OCI-LY1 (cell line): ENCODE measurements around the gene KCNRG.

Experiments
- H2AFZ ChIP-seq: fragments of 200-600 bp; sonication (generic), shearing (Covaris generic); 2 replicates; pipeline ENCODE4 v1.6.0; 2014; ENCODE audit warnings: antibody characterized with exemption, mild to moderate bottlenecking, low read length
- H3F3A ChIP-seq: fragments of 200-600 bp; sonication (generic), shearing (Covaris generic); 2 replicates; pipeline ENCODE4 v1.6.0; 2014; ENCODE audit warnings: mild to moderate bottlenecking, antibody characterized with exemption, low read length, moderate library complexity; ENCODE audit not compliant: insufficient read depth
- H3K27ac ChIP-seq: fragments of 200-600 bp; sonication (generic); 2 replicates; pipeline ENCODE4 v1.5.1; 2014; ENCODE audit warnings: low read length, mixed run types, mild to moderate bottlenecking, low read depth; ENCODE audit not compliant: poor library complexity, severe bottlenecking
- H3K27me3 ChIP-seq: fragments of 200-600 bp; sonication (generic); 2 replicates; pipeline ENCODE4 v1.6.0; 2014; ENCODE audit warnings: antibody characterized with exemption, mild to moderate bottlenecking, low read length, moderate library complexity; ENCODE audit not compliant: insufficient read depth
- H3K36me3 ChIP-seq: fragments of 200-600 bp; sonication (generic); 2 replicates; pipeline ENCODE4 v1.6.1; 2014; ENCODE audit warnings: mild to moderate bottlenecking, antibody characterized with exemption, low read length, moderate library complexity, mixed read lengths; ENCODE audit not compliant: insufficient read depth
- H3K4me1 ChIP-seq: fragments of 200-600 bp; sonication (generic); 2 replicates; pipeline ENCODE4 v1.5.1; 2014; ENCODE audit warnings: mild to moderate bottlenecking, low read length, moderate library complexity; ENCODE audit not compliant: insufficient read depth, severe bottlenecking
- H3K4me2 ChIP-seq: fragments of 200-600 bp; sonication (generic), shearing (Covaris generic); 2 replicates; pipeline ENCODE4 v1.6.1; 2014; ENCODE audit warnings: low read length
- H3K4me3 ChIP-seq: fragments of 200-600 bp; sonication (generic); 2 replicates; pipeline ENCODE4 v1.5.1; 2014; ENCODE audit warnings: low read length, low read depth, mild to moderate bottlenecking, mixed read lengths; ENCODE audit not compliant: poor library complexity, severe bottlenecking
- H3K79me2 ChIP-seq: fragments of 200-600 bp; shearing (Covaris generic); 2 replicates; pipeline ENCODE4 v1.6.1; 2016; ENCODE audit warnings: mixed run types, low read length, mixed read lengths; ENCODE audit not compliant: insufficient read depth
- H3K9ac ChIP-seq: fragments of 200-600 bp; sonication (generic), shearing (Covaris generic); 2 replicates; pipeline ENCODE4 v1.6.1; 2014; ENCODE audit warnings: mild to moderate bottlenecking, low read length, mixed read lengths
- H3K9me2 ChIP-seq: fragments of 200-600 bp; sonication (generic), shearing (Covaris generic); 2 replicates; pipeline ENCODE4 v1.6.1; 2014; ENCODE audit warnings: low read depth, mild to moderate bottlenecking, low read length, mixed read lengths
- H3K9me3 ChIP-seq: fragments of 200-600 bp; shearing (Covaris generic); 2 replicates; pipeline ENCODE4 v1.6.1; 2014; ENCODE audit warnings: low read length, mixed read lengths
- H4K20me1 ChIP-seq: fragments of 200-600 bp; sonication (generic), shearing (Covaris generic); 2 replicates; pipeline ENCODE4 v1.6.0; 2016; ENCODE audit warnings: mild to moderate bottlenecking, low read length; ENCODE audit not compliant: insufficient read depth
- CTCF ChIP-seq: fragments of 200-600 bp; sonication (generic), shearing (Covaris generic); IDR thresholded peaks from 2 replicates; pipeline ENCODE4 v1.5.1; 2017; ENCODE audit warnings: mild to moderate bottlenecking, antibody characterized with exemption, low read length, moderate library complexity, mixed read lengths
- EZH2 ChIP-seq: fragments of 200-600 bp; sonication (generic), shearing (Covaris generic); IDR thresholded peaks from 2 replicates; pipeline ENCODE4 v1.8.0; 2017; ENCODE audit warnings: borderline replicate concordance, mixed run types, mild to moderate bottlenecking, antibody characterized with exemption, low read length, moderate library complexity, mixed read lengths

KCNRG gene

DNA sequence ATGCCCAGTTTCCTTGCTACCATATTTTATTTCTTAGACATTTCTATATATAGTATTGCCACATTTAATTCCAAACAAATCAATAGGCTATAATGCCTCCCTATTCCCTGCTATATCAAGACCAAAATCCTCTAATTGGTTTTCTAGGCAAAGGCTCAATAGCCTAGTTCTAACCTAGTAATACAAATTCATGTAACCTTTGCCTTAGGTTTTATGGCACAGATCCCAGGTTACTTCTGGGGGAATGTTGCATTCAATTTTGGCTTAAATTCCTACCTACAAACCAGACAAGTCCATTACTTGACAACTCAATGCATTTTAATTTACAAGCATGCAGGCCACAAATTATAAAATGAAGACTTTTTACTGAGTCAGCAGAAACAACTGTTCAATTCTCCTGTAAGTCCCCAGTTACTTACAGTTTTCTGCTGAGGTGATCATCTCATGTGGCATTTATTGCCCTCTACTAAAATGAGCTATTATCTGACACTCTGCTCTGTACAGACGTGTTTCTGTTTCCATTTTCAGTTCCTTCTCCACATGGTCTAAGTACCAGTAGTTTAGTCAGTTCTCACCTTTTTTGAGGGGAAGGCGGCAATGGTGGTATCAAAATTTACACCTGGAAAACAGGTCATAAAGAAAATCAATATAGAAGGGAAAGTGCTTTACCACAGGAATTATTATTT lies 11.7 kb downstream of the KCNRG start:
- H3K4me3 ChIP-seq, result no peak overlapping the region

DNA sequence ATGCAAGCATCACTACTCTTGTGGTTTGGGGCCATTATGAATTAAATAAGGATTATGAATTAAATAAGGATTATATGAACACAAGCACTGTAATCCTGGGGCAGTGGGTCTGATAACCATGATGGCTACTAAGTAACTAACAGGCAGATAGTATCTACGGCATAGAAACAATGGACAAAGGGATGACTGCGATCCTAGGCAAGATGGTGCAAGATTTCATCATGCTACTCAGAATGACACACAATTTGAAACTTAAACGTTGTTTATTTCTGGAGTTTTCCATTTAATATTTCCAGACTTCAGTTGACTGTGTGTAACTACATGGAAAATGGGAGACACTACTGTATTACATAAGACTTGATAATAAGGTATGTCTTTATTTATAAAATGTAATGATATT lies 15.1 kb downstream of the KCNRG start:
- no peaks in the 10 kb centered on the region for H4K20me1 ChIP-seq
- H3K27ac ChIP-seq, result no peak overlapping the region
- H3K9me3 ChIP-seq, result no peaks in the 10 kb centered on the region
- H3K36me3 ChIP-seq, result peaks cover 30% of the 10 kb centered on the region; the same call in 1 of the 2 replicates
- H3K27me3 ChIP-seq, result no peaks in the 10 kb centered on the region
- H3K4me2 ChIP-seq, result no peak overlapping the region
- H3K9me2 ChIP-seq, result no peaks in the 10 kb centered on the region
- no peak for TF ChIP-seq CTCF
- no peak for TF ChIP-seq EZH2
- H3K4me1 ChIP-seq, result no peaks in the 10 kb centered on the region
- no peaks in the 10 kb centered on the region for H3K79me2 ChIP-seq
- H3K9ac ChIP-seq, result no peak overlapping the region
- H3K4me3 ChIP-seq, result no peak overlapping the region
- H2AFZ ChIP-seq, result no peak overlapping the region
- H3F3A ChIP-seq, result no peaks in the 10 kb centered on the region

More for the DNA sequence above, 11.7 kb downstream of the KCNRG start:
- Histone ChIP-seq H3K27ac (no peak overlapping the region), H3K9me3 (no peaks in the 10 kb centered on the region), H3K4me2 (no peak overlapping the region), H3K79me2 (no peaks in the 10 kb centered on the region), H3K9me2 (no peaks in the 10 kb centered on the region), H3F3A (no peaks in the 10 kb centered on the region), H3K9ac (no peak overlapping the region), H4K20me1 (no peaks in the 10 kb centered on the region), H3K4me1 (no peaks in the 10 kb centered on the region), H3K36me3 (peaks cover 64% of the 10 kb centered on the region), H2AFZ (no peak overlapping the region), H3K27me3 (no peaks in the 10 kb centered on the region)
- TF ChIP-seq CTCF (no peak), EZH2 (no peak)

DNA sequence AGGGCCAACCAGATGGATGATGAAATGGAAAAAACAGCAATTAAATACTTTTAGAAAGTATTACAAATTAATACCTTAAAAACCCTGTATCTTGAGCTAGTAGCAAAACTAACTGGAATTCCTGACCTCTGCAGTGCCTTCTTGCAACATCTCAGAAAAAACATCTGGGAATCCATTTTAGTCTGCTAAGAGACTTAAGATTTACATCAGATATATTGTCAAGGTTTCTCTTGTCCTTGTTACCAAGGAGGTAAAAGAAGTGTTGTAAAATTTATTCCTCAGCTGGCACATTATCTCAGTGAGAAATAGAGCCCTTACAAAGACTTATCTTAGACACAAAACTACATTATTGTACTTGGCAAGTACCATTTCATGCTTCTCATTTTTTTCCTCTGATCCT lies 18.5 kb downstream of the KCNRG start:
- Histone ChIP-seq H3K9me3 (no peaks in the 10 kb centered on the region), H3K4me1 (no peaks in the 10 kb centered on the region), H4K20me1 (no peaks in the 10 kb centered on the region), H3F3A (no peaks in the 10 kb centered on the region; the same call in 1 of the 2 replicates), H3K4me3 (no peak overlapping the region), H3K27me3 (no peaks in the 10 kb centered on the region), H2AFZ (no peak overlapping the region), H3K9ac (no peak overlapping the region), H3K4me2 (no peak overlapping the region), H3K36me3 (peaks cover 4% of the 10 kb centered on the region; the same call in 1 of the 2 replicates), H3K9me2 (no peaks in the 10 kb centered on the region), H3K79me2 (no peaks in the 10 kb centered on the region), H3K27ac (no peak overlapping the region)
- TF ChIP-seq EZH2 (no peak), CTCF (no peak)
